OCI-LY1 (cell line): ENCODE measurements around the gene MYLK2.

ENCODE experiments used
- H2AFZ ChIP-seq: fragments of 200-600 bp; sonication (generic), shearing (Covaris generic); 2 replicates; pipeline ENCODE4 v1.6.0; 2014; ENCODE audit warnings: antibody characterized with exemption, mild to moderate bottlenecking, low read length
- H3F3A ChIP-seq: fragments of 200-600 bp; sonication (generic), shearing (Covaris generic); 2 replicates; pipeline ENCODE4 v1.6.0; 2014; ENCODE audit warnings: mild to moderate bottlenecking, antibody characterized with exemption, low read length, moderate library complexity; ENCODE audit not compliant: insufficient read depth
- H3K27ac ChIP-seq: fragments of 200-600 bp; sonication (generic); 2 replicates; pipeline ENCODE4 v1.5.1; 2014; ENCODE audit warnings: low read length, mixed run types, mild to moderate bottlenecking, low read depth; ENCODE audit not compliant: poor library complexity, severe bottlenecking
- H3K27me3 ChIP-seq: fragments of 200-600 bp; sonication (generic); 2 replicates; pipeline ENCODE4 v1.6.0; 2014; ENCODE audit warnings: antibody characterized with exemption, mild to moderate bottlenecking, low read length, moderate library complexity; ENCODE audit not compliant: insufficient read depth
- H3K36me3 ChIP-seq: fragments of 200-600 bp; sonication (generic); 2 replicates; pipeline ENCODE4 v1.6.1; 2014; ENCODE audit warnings: mild to moderate bottlenecking, antibody characterized with exemption, low read length, moderate library complexity, mixed read lengths; ENCODE audit not compliant: insufficient read depth
- H3K4me1 ChIP-seq: fragments of 200-600 bp; sonication (generic); 2 replicates; pipeline ENCODE4 v1.5.1; 2014; ENCODE audit warnings: mild to moderate bottlenecking, low read length, moderate library complexity; ENCODE audit not compliant: insufficient read depth, severe bottlenecking
- H3K4me2 ChIP-seq: fragments of 200-600 bp; sonication (generic), shearing (Covaris generic); 2 replicates; pipeline ENCODE4 v1.6.1; 2014; ENCODE audit warnings: low read length
- H3K4me3 ChIP-seq: fragments of 200-600 bp; sonication (generic); 2 replicates; pipeline ENCODE4 v1.5.1; 2014; ENCODE audit warnings: low read length, low read depth, mild to moderate bottlenecking, mixed read lengths; ENCODE audit not compliant: poor library complexity, severe bottlenecking
- H3K79me2 ChIP-seq: fragments of 200-600 bp; shearing (Covaris generic); 2 replicates; pipeline ENCODE4 v1.6.1; 2016; ENCODE audit warnings: mixed run types, low read length, mixed read lengths; ENCODE audit not compliant: insufficient read depth
- H3K9ac ChIP-seq: fragments of 200-600 bp; sonication (generic), shearing (Covaris generic); 2 replicates; pipeline ENCODE4 v1.6.1; 2014; ENCODE audit warnings: mild to moderate bottlenecking, low read length, mixed read lengths
- H3K9me2 ChIP-seq: fragments of 200-600 bp; sonication (generic), shearing (Covaris generic); 2 replicates; pipeline ENCODE4 v1.6.1; 2014; ENCODE audit warnings: low read depth, mild to moderate bottlenecking, low read length, mixed read lengths
- H3K9me3 ChIP-seq: fragments of 200-600 bp; shearing (Covaris generic); 2 replicates; pipeline ENCODE4 v1.6.1; 2014; ENCODE audit warnings: low read length, mixed read lengths
- H4K20me1 ChIP-seq: fragments of 200-600 bp; sonication (generic), shearing (Covaris generic); 2 replicates; pipeline ENCODE4 v1.6.0; 2016; ENCODE audit warnings: mild to moderate bottlenecking, low read length; ENCODE audit not compliant: insufficient read depth
- EZH2 ChIP-seq: fragments of 200-600 bp; sonication (generic), shearing (Covaris generic); IDR thresholded peaks from 2 replicates; pipeline ENCODE4 v1.8.0; 2017; ENCODE audit warnings: borderline replicate concordance, mixed run types, mild to moderate bottlenecking, antibody characterized with exemption, low read length, moderate library complexity, mixed read lengths
- TF ChIP-seq, protein P1 (sequence below): fragments of 200-600 bp; sonication (generic), shearing (Covaris generic); IDR thresholded peaks from 2 replicates; pipeline ENCODE4 v1.5.1; 2017; ENCODE audit warnings: mild to moderate bottlenecking, antibody characterized with exemption, low read length, moderate library complexity, mixed read lengths

The MYLK2 gene

DNA sequence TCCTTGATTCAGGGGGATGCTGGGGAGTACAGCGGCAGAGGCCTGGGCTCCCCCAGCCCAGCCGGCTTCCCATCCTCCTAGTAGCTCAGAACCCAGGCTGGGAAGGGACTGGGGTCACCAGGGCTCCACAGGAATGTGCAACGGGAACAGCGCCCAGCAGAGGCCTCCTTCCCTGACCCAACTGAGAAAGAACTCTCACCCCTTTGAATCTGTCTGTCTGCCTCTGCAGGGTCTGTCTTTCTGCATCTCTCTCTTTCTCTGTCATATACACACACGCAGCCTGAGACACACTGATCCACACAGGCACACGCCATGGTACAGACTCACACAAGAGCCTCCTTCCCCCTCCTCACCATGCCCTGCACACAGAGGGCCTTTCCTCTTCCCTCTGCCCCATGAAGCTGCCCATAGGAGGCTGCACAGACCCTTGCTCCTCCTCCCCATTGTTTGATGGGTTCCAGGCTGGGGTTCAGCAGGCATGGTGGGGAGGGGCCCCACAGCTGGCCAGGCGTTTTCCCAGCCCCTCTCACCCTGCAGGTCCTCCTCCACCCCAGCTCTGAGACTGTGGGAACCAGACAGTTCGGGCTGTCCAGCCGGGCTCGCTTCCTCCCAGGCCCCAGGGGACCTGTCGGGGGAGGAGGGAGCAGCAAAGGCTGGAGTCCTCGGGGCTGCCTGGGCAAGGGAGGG lies 23.5 kb downstream of the MYLK2 start:
- no peaks in the 10 kb centered on the region for H3K9me3 ChIP-seq
- no peaks in the 10 kb centered on the region for H3K36me3 ChIP-seq
- no peak overlapping the region for H2AFZ ChIP-seq
- no peaks in the 10 kb centered on the region for H4K20me1 ChIP-seq
- TF ChIP-seq, protein P1, sequence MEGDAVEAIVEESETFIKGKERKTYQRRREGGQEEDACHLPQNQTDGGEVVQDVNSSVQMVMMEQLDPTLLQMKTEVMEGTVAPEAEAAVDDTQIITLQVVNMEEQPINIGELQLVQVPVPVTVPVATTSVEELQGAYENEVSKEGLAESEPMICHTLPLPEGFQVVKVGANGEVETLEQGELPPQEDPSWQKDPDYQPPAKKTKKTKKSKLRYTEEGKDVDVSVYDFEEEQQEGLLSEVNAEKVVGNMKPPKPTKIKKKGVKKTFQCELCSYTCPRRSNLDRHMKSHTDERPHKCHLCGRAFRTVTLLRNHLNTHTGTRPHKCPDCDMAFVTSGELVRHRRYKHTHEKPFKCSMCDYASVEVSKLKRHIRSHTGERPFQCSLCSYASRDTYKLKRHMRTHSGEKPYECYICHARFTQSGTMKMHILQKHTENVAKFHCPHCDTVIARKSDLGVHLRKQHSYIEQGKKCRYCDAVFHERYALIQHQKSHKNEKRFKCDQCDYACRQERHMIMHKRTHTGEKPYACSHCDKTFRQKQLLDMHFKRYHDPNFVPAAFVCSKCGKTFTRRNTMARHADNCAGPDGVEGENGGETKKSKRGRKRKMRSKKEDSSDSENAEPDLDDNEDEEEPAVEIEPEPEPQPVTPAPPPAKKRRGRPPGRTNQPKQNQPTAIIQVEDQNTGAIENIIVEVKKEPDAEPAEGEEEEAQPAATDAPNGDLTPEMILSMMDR, result no peak
- TF ChIP-seq EZH2, result no peak
- H3K4me2 ChIP-seq, result no peak overlapping the region
- no peaks in the 10 kb centered on the region; the same call in 1 of the 2 replicates for H3K27me3 ChIP-seq
- H3K4me3 ChIP-seq, result no peak overlapping the region
- H3K27ac ChIP-seq, result no peak overlapping the region
- H3K4me1 ChIP-seq, result no peaks in the 10 kb centered on the region
- H3K79me2 ChIP-seq, result no peaks in the 10 kb centered on the region
- no peaks in the 10 kb centered on the region for H3F3A ChIP-seq
- H3K9me2 ChIP-seq, result no peaks in the 10 kb centered on the region
- no peak overlapping the region for H3K9ac ChIP-seq

GRCh38 chr20:31843288-31843687 lies 24.1 kb downstream of the MYLK2 start:
- Histone ChIP-seq H3K79me2 (no peaks in the 10 kb centered on the region), H4K20me1 (no peaks in the 10 kb centered on the region), H3K9ac (no peak overlapping the region), H3K27me3 (no peaks in the 10 kb centered on the region; the same call in 1 of the 2 replicates), H3K36me3 (no peaks in the 10 kb centered on the region), H3K4me2 (no peak overlapping the region), H3K27ac (no peak overlapping the region), H3F3A (no peaks in the 10 kb centered on the region), H2AFZ (no peak overlapping the region), H3K9me2 (no peaks in the 10 kb centered on the region), H3K9me3 (no peaks in the 10 kb centered on the region), H3K4me3 (no peak overlapping the region), H3K4me1 (no peaks in the 10 kb centered on the region)
- TF ChIP-seq EZH2, result no peak
- TF ChIP-seq, protein P1, result no peak

- H3K36me3 ChIP-seq, result no peaks in the 10 kb centered on the region
- H3F3A ChIP-seq, result no peaks in the 10 kb centered on the region
- H3K9me3 ChIP-seq, result no peaks in the 10 kb centered on the region
- no peaks in the 10 kb centered on the region for H3K79me2 ChIP-seq
- H3K4me3 ChIP-seq, result no peak overlapping the region
- no peak overlapping the region for H3K4me2 ChIP-seq
- TF ChIP-seq, protein P1, result no peak
- TF ChIP-seq EZH2, result no peak
- no peak overlapping the region for H3K9ac ChIP-seq
- no peak overlapping the region for H2AFZ ChIP-seq
- H3K4me1 ChIP-seq, result no peaks in the 10 kb centered on the region
- no peak overlapping the region for H3K27ac ChIP-seq
- H3K9me2 ChIP-seq, result no peaks in the 10 kb centered on the region
- H4K20me1 ChIP-seq, result no peaks in the 10 kb centered on the region
- no peaks in the 10 kb centered on the region; the same call in 1 of the 2 replicates for H3K27me3 ChIP-seq
Measured at GRCh38 chr20:31843881-31844280, 24.7 kb downstream of the MYLK2 start.
